HepG2 (cell line): ENCODE results near the gene CACNA1F. TPM values are rescaled to one million over a fixed set of nuclear protein-coding genes. Genes with fewer than 3 reads are reported as not detected.

Experiments used
- ETV5 ChIP-seq: IDR thresholded peaks from 2 replicates; pipeline ENCODE4 v1.6.1; 2018; ENCODE audit warnings: missing biosample characterization, missing genetic modification reagents, inconsistent platforms, borderline replicate concordance
- HNRNPLL ChIP-seq: fragments of 200-400 bp; formaldehyde crosslinking; IDR thresholded peaks from 2 replicates; pipeline ENCODE4 v1.6.1; 2017; ENCODE audit warnings: mild to moderate bottlenecking, low read depth, low read length; ENCODE audit not compliant: poor library complexity, severe bottlenecking
- LCORL ChIP-seq, 2 experiments: fragments of 450-650 bp in 1 of 2; sonication (generic) in 1 of 2; formaldehyde crosslinking in 1 of 2; IDR thresholded peaks; 2 replicates each; pipeline versions ENCODE4 v1.5.0 to v1.6.1; 2017 to 2020; ENCODE audit warnings: antibody characterized with exemption in 1 of 2, missing genetic modification reagents in 1 of 2
- MED13 ChIP-seq: sonication (generic); formaldehyde crosslinking; IDR thresholded peaks from 2 replicates; pipeline ENCODE4 v1.5.0; 2020; ENCODE audit warnings: missing genetic modification reagents
- SKI ChIP-seq: fragments of 450-650 bp; IDR thresholded peaks from one replicate; pipeline ENCODE4 v1.6.1; 2018; ENCODE audit warnings: mild to moderate bottlenecking; ENCODE audit not compliant: partially characterized antibody
- SNAPC2 ChIP-seq: sonication (generic); formaldehyde crosslinking; IDR thresholded peaks from 2 replicates; pipeline ENCODE4 v1.8.1; 2022; ENCODE audit warnings: mild to moderate bottlenecking, missing genetic modification reagents
- TBX3 ChIP-seq: fragments of 450-650 bp; IDR thresholded peaks from 2 replicates; pipeline ENCODE4 v1.6.1; 2017; ENCODE audit warnings: antibody characterized with exemption, mild to moderate bottlenecking, inconsistent platforms, borderline replicate concordance
- ZNF749 ChIP-seq: sonication (generic); formaldehyde crosslinking; IDR thresholded peaks from 2 replicates; pipeline ENCODE4 v1.8.0; 2022; ENCODE audit warnings: mild to moderate bottlenecking, missing genetic modification reagents, moderate library complexity, borderline replicate concordance
- polyA plus RNA-seq, 8 experiments: library from polyadenylated mRNA; depleted of rRNA in 3 of 8; stranded (reverse) in 7 of 8; unstranded in 1 of 8; fragments of >200 nt; fragmentation: Illumina TruSeq in 4 of 8; extraction: Trizol in 4 of 8; gene quantifications; 2 replicates each; pipeline versions ENCODE4 v1.2.1 to v1.2.3, GENCODE V29; 2011 to 2016; ENCODE audit warnings: low read depth in 4 of 8, missing spikeins in 1 of 8, mixed read lengths in 1 of 8; ENCODE audit not compliant: insufficient read depth in 1 of 8
- total RNA-seq, 5 experiments: library from RNA; depleted of rRNA; stranded (reverse); fragments of >200 nt; fragmentation: Illumina TruSeq; extraction: Trizol; gene quantifications; 2 replicates each; pipeline ENCODE4 v1.2.3, GENCODE V29; 2016; ENCODE audit warnings: low read depth in 1 of 5
- TF ChIP-seq, protein P1 (sequence below): sonication (generic); formaldehyde crosslinking; conservative IDR thresholded peaks from 2 replicates; pipeline ENCODE4 v1.4.0; 2020; ENCODE audit warnings: mild to moderate bottlenecking, missing genetic modification reagents, moderate library complexity
- TF ChIP-seq, protein P2 (sequence below): sonication (generic); formaldehyde crosslinking; IDR thresholded peaks from 2 replicates; pipeline ENCODE4 v1.5.1; 2020; ENCODE audit warnings: mild to moderate bottlenecking, missing genetic modification reagents, moderate library complexity
- TF ChIP-seq, protein P3 (sequence below): IDR thresholded peaks from 2 replicates; pipeline ENCODE4 v1.6.1; 2016; ENCODE audit warnings: low read depth, borderline replicate concordance
- TF ChIP-seq, protein P4 (sequence below): IDR thresholded peaks from 2 replicates; pipeline ENCODE4 v1.6.1; 2016
- TF ChIP-seq, protein P5 (sequence below): sonication (generic); formaldehyde crosslinking; IDR thresholded peaks from 2 replicates; pipeline ENCODE4 v1.4.0; 2020; ENCODE audit warnings: missing genetic modification reagents, mild to moderate bottlenecking, borderline replicate concordance

The CACNA1F gene
- total and polyA plus RNA-seq, 2 of the 13 experiments (the other 11 are each of a cell fraction or from before 2014, with no cell fraction given) = 0.03 TPM; not detected in 1

DNA sequence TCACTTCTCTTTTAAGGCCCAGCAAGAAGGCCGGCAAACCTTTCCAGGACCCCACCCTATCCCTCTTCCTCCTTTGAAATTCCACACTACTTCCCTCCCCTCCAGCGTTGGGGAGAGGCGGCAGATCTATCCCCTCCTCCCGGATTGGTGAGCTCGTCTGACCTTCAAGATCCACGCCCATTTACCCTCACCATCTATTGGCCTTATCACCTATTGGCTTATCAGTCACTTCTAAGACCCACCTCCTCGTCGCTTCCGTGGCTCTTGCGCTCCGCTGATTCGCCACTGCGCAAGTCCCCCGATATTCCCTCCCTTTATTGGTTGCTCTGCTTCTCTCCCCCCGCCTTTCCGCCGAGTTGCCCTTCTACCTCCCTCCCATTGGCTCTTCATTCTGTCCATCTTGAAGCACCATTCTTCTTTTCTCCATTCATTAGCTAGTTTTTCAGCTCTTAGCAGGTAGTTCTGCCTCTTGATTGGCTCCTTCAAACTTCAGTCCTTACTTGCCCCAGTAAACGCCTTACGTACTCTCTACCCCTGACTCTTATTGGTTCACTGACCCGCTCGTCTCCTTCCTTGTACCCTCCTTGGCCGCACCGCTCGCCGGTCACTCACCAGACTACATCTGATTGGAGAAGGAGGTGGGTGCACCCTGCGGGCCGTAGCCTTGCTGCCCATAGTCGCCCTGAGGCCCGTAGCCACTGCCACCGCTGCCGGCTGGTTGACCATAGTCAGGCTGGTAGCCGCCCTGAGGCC is 42.1 kb downstream of the CACNA1F start (continued):
- TF ChIP-seq, protein P1, sequence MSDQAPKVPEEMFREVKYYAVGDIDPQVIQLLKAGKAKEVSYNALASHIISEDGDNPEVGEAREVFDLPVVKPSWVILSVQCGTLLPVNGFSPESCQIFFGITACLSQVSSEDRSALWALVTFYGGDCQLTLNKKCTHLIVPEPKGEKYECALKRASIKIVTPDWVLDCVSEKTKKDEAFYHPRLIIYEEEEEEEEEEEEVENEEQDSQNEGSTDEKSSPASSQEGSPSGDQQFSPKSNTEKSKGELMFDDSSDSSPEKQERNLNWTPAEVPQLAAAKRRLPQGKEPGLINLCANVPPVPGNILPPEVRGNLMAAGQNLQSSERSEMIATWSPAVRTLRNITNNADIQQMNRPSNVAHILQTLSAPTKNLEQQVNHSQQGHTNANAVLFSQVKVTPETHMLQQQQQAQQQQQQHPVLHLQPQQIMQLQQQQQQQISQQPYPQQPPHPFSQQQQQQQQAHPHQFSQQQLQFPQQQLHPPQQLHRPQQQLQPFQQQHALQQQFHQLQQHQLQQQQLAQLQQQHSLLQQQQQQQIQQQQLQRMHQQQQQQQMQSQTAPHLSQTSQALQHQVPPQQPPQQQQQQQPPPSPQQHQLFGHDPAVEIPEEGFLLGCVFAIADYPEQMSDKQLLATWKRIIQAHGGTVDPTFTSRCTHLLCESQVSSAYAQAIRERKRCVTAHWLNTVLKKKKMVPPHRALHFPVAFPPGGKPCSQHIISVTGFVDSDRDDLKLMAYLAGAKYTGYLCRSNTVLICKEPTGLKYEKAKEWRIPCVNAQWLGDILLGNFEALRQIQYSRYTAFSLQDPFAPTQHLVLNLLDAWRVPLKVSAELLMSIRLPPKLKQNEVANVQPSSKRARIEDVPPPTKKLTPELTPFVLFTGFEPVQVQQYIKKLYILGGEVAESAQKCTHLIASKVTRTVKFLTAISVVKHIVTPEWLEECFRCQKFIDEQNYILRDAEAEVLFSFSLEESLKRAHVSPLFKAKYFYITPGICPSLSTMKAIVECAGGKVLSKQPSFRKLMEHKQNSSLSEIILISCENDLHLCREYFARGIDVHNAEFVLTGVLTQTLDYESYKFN = no peak
- TF ChIP-seq, protein P2, sequence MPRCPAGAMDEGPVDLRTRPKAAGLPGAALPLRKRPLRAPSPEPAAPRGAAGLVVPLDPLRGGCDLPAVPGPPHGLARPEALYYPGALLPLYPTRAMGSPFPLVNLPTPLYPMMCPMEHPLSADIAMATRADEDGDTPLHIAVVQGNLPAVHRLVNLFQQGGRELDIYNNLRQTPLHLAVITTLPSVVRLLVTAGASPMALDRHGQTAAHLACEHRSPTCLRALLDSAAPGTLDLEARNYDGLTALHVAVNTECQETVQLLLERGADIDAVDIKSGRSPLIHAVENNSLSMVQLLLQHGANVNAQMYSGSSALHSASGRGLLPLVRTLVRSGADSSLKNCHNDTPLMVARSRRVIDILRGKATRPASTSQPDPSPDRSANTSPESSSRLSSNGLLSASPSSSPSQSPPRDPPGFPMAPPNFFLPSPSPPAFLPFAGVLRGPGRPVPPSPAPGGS (CRISPR knock-in tag) = no peak
- TF ChIP-seq TBX3 (peak; percentile 66; the same call in 1 of the 2 replicates), ETV5 (no peak), HNRNPLL (no peak), SNAPC2 (CRISPR knock-in tag) (no peak), SKI (no peak), MED13 (CRISPR knock-in tag) (no peak), ZNF749 (CRISPR knock-in tag) (no peak), LCORL (IDR thresholded peaks at IDR 0.05) (no peak), LCORL (CRISPR knock-in tag; IDR thresholded peaks at IDR 0.05) (peak; percentile 38; the same call in 1 of the 2 replicates)
- TF ChIP-seq, protein P3, sequence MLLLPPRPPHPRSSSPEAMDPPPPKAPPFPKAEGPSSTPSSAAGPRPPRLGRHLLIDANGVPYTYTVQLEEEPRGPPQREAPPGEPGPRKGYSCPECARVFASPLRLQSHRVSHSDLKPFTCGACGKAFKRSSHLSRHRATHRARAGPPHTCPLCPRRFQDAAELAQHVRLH (CRISPR knock-in tag) = no peak
- TF ChIP-seq, protein P4, sequence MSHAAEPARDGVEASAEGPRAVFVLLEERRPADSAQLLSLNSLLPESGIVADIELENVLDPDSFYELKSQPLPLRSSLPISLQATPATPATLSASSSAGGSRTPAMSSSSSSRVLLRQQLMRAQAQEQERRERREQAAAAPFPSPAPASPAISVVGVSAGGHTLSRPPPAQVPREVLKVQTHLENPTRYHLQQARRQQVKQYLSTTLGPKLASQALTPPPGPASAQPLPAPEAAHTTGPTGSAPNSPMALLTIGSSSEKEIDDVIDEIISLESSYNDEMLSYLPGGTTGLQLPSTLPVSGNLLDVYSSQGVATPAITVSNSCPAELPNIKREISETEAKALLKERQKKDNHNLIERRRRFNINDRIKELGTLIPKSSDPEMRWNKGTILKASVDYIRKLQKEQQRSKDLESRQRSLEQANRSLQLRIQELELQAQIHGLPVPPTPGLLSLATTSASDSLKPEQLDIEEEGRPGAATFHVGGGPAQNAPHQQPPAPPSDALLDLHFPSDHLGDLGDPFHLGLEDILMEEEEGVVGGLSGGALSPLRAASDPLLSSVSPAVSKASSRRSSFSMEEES (CRISPR knock-in tag) = no peak
- TF ChIP-seq, protein P5, sequence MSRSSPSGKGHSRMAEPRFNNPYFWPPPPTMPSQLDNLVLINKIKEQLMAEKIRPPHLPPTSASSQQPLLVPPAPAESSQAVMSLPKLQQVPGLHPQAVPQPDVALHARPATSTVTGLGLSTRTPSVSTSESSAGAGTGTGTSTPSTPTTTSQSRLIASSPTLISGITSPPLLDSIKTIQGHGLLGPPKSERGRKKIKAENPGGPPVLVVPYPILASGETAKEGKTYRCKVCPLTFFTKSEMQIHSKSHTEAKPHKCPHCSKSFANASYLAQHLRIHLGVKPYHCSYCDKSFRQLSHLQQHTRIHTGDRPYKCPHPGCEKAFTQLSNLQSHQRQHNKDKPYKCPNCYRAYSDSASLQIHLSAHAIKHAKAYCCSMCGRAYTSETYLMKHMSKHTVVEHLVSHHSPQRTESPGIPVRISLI (CRISPR knock-in tag) = no peak
